GM21786 (cell line): ENCODE data around the gene SBK1.

Experiments
- ATAC-seq: cut with Tn5 transposase; IDR thresholded peaks from one replicate; pipeline ENCODE4 v1.9.1; 2021; ENCODE audit not compliant: unreplicated experiment

SBK1 gene

DNA sequence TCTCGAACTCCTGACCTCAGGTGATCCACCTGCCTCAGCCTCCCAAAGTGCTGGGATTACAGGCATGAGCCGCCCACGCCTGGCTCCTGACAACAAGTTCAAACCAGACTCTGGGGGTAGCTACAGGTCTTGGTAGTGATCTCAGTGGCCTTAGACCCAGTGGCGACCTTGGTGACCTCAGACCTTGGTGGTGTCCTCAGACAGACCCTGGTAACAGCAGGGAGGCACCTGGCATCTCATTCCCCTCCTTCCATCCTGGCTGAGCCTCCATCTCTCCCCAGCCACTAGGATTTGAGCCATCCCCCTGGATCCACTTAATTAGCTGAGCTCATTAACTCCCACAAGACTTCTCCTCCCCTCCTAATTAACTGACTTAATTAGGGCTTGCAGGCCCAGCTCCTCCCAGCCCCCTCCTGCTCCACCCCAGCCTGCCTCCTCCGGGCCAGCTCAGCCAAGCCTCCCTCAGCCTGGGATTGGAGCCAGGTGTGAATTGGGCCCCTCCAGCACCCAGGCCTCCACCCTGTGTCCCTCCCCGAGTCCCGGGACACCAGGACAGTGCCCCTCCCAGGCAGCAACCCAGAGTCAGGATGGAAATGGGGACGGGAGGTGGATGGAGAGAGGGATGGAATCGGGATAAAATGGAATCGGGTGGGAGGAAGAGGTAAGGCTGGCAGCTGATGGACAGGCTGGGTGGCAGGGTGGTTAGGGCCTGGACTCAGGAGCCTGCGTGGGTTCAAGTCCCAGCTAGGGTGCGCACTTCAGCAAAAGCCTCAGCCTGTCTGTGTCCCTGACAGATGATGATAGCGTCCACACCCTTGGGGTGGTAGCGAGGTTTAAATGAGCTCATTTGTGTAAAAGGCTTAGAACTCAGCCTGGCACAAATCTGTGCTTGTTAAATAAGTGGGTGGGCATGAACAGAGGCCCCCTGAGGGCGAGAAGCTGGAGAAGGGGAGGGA is 11.2 kb upstream of the SBK1 start:
- no peak for ATAC-seq

DNA sequence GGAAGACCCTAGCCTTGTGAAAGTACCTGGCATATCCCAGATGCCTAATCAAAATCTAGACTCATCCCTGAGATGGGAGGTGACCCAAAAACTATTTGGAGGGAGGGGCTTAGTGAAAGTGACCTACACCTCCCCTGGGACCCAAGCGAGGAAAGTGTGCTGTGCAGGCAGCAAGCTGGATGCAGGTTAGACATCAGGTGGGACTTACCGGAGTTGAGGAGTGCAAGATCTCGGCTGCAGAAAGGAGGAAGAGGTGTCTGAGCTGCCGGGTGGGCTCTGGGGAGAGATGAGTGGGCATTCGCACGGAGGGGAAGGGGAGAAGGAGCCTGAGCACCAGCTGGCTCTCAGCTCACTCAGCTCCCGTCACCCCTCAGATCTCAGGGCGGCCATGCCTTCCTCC is 10.3 kb upstream of the SBK1 start:
- ATAC-seq, result no peak

DNA sequence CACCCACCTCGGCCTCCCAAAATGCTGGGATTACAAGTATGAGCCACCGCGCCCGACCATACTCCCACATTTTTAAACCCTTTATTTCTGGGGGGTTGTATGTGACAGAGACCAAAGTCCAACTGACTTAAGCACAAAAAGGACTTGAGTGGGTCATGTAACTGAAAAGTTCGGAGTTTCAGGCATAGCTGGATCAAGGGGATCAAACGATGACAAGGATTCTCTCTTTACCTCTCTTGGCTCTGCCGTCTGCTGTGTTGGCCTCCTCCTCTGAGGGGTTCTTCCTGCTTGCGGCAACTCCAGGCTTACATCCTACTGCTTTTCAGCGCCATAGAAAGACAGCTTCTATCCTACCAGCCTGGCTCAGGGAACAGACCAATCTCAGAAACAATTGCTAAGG is 9.2 kb upstream of the SBK1 start:
- ATAC-seq, result no peak

DNA sequence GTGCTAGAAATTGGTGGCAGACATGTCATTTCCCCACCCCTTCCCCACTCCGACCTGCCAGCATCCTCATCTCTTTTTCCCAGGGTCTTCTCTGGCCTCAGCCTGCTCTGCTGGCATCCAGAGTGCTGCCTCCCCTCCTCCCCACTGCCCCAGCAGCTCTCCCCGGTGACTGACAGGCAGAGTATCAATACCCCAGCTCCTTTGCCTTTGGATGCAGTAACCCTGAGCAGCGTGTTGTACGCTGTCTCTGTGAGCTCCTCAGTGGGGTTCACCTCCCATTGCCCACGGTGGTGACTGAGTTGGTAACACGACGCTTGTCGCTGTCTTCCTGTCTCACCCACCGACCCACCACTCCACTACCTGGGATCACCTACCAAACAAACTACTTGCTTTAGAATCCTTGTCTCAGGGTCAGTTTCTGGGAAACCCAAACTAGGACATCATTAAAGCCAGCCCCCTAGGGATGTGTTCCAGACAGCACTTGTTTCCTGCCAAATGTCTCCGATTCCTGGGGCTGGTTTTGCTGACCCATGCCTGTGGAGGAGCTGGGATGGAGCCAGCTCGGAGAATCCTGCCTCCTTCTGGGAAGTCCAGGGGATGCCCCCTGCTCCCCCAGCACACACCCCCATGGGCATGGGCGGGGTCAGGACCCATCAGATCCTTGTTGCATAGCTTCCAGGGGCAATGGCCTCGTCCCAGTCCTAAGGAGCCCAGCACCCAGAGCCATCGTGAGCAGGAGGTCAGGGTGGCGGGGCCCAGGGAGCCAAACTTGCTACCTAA is 8.3 kb upstream of the SBK1 start:
- no peak for ATAC-seq

DNA sequence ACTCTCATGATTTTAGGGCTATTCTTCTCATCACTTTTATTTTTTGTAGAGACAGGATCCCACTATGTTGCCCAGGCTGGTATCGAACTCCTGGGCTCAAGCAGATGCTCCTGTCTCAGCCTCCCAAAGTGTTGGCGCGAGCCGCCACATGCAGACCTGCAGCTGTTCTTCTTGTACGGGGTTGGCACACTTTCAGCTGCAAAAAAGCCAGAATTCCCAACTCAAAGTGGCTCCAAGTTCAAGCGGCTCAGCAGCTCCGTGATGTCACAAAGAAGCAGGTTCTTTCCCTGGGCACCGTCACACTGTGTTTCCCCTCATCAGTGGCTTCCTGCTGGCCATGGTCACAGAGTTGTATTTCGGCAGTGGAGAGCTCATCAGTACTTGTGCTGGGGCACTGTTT is 6.7 kb upstream of the SBK1 start:
- no peak for ATAC-seq

DNA sequence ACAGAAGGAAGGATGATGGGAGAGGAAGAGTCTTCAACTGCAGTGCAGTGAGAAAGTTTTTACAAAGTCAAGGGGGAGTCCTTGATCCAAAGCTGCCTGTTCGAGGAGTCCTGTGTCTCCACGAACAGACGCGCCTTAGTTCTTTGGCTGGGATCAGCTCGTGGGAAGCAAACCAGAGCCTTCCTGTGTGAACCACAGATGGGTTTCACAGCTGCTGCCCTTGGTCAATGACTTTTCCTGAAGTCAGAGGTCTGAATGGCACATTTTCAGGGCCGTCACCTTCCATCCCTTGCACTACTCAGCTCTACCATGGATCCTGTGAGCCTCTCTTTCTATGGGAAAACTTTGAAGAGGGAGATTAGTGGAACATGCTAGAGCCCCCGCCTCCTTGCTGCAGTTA is 4.2 kb upstream of the SBK1 start:
- no peak for ATAC-seq

DNA sequence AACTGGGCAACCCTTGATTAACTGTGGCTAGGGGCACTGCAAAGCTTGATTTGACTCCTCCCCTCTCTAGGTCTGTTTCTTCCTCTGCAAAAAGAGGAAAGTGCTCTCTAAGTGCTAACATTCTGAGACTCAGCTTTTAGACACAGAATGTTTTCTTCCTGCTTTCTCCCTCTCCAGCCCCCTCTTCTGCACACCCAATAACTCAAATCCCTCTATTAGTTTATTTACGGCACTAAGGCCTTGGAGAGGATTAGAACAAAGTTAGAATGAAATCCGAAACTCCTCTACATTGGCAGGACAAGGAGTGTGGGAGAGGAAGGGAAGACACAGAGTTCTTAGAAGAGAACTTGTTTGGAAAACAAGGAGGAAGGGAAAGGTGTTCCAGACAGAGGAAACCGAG is 3.3 kb upstream of the SBK1 start:
- ATAC-seq, result no peak

DNA sequence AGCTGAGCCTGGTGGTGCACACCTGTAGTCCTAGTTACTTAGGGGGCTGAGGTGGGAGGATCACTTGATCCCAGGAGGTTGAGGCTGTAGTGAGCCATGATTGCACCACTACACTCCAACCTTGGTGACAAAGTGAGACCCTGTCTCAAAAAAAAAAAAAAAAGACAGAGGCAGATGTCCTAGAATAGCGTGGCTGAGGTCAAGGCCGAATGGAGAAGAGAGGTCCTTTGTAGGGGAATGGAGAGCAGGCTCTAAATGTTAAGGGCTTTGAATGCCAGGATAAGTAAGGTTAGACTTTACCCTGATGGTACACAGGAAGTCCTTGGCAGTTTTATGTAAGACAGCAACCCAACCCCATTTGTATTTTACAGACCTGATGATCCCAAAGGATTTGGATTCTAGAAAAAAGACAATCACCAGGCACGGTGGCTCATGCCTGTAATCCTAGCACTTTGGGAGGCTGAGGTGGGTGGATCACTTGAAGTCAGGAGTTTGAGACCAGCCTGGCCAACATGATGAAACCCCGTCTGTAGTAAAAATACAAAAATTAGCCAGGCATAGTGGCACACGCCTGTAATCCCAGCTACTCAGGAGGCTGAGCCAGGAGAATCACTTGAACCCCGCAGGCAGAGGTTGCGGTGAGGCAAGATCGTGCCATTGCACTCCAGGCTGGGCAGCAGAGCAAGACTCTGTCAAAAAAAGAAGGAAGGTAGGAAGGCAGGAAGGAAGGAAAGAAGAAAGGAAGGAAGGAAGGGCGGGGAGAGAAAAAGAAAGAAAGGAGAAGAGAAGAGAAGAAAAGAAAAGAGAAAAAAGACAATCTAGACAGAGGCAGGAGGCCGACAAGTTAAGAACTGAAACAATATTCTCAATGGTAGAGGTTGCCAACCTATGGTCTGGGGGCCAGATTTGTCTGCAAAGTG is 2.1 kb upstream of the SBK1 start:
- no peak for ATAC-seq

DNA sequence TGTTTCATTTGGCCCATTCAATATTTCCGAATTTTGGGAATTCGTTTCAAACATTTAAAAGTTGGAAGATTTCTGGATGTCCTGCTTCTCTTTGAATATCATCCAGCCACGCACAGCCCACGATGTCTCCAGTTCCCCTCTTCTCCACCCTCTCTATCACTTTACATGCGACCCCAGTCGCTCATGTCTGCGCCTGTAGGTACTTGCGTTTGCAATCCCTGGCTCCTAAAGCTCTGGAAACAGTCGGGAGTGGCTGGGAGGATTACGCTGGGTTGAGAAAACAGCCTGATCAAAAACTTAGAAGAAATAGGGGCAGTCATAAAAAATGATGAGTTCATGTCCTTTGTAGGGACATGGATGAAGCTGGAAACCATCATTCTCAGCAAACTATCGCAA is 1.5 kb upstream of the SBK1 start:
- no peak for ATAC-seq

DNA sequence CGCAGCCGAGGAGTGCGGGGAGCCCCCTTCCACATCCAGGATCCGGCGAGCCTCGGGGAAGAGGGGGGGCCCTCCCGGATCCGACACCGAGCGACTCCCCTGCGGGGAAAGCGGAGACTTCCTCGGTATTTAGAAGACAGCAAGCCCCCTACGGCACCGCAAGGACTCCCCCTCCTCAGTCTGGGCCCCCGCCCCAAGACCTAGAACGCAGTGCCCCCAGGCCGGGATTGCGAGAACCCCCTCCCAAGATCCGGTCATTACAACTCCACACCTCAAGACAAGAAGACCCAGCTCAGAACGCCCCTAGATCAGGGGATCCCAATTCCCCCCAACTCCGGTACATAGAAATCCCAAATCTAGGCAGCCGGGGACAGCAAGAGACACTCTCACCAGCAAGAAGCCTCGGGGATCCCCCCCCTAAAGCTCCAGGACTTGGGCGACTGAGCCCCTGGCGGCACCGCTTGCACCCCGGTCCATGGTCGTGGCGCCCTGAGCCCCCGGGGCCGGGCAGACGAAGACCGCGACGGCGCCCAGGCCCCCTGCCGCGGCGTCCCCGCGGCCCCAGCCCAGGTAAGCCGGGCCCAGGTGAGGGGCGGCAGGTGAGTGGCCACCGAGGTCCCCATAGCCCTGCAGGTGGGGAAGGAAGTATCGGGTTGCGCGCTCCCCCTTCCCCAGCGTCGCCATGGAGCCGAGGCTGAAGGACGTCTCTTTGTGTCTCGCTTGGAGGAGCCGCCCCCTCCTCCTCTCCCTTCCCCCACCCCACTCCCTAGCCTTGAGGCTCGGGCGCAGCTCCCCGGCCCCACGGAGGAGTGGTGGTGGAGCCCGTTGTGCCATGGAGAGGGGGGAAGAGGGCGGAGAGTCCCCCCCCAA is 641 bp downstream of the SBK1 start:
- ATAC-seq, result no peak

DNA sequence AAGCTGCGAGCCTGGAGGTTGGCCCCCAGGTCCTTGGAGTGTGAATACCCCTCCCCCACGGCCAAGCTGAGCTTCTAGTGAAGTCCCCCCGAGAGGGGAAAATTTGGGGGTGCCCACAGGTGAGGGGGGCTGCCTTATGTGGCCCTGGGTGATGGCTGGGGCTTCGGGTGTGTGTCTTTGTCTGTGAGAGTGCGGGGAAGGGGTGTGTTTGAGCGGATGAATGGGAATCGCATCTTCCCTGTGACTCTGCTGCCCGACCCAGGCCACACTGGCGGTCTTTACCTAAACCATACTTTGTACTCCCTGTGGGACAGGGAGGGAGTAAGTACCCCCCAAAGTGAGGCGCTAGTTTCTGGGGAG is 1.3 kb downstream of the SBK1 start:
- ATAC-seq, result no peak

DNA sequence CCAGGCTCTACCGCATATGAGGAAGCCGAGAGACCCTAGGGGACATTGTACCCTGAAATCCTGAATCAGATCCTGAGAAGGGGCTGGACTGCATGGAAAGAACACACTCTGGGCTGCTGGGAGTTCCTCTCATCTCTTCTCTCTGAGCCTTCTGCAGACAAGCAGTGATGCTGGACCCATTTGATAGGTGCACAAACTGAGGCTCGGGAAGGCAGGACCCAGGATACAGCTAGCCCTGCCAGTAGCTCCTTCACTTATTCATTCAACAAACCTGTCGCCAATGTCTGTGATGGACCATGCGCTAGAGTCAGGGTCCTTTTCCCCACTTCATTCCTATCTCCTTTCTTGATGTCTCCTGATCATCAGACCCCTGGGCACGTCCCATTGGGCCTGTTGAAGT is 1.9 kb downstream of the SBK1 start:
- ATAC-seq, result no peak

DNA sequence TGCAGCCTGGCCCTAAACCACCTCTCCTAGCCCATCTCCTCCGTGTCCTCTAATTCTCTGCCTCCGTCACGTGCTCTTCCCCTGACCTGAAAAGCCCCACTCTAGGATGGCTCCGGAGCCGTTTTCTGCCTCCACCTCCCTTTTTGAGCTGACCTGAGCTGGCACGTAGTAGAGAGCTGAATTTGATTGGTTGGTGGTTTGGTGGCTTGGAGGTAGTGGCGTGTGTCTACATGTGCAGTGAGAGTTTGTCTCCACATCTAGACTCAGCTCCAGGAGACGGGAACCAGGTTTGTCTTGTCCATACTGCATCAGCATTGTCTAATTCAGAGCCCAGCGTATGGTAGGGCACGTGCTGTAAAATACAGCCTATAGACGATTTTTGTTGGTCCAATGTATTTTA is 3.0 kb downstream of the SBK1 start:
- ATAC-seq, result no peak

DNA sequence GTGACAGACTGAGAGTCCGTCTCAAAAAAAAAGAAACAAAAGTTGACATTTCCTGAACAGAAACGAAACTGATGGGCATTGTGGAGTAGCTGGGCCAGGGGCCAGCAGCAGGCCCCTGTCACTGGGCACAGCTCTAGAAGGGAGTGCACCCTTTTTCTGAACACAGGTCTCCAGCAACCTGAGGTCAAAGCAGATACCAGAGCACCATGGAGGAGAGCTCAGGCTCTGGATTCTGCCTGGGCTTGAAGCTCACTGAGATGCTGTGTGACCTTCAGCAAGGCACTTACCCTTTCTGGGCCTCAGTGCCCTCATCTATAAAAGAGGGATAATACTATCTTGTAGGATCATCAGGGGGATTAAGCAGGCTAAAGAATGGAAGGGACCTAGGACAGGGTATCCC is 5.0 kb downstream of the SBK1 start:
- no peak for ATAC-seq

DNA sequence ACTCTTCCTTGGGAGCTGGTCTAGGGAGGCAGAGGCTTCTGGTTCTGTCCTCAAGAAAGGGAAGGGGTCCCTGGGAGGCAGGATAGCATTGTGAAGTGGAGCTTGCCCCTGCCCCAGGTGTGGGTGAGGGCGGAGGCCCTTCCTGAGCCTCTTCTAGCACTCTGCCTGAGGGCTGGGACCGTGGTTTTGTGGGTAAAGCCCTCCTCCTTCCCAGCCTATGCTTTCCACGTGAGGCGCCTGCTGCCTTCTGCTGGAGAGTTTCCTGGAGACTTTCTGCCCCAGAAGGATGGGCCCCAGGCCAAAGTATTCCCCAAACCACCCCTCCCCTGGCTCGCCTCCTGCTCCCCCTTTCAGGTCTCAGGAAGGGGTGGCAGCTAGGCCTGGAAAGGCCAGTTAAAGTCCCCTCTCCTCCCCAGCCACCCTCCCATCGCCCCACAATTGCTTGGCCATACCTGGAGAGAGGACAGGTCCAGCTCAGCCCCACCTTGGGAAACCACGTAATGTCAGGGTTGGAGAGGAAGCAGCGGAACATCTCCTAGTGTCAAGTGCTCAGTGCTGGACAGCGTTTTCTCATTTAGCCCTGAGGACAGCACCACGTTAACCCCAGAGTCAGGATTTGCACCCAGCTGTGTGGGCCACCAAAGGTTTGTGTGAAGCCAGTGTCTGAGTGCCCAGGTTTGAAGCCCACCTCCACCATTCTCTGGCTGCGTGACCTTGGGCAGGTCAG is 5.6 kb downstream of the SBK1 start:
- ATAC-seq, result no peak

DNA sequence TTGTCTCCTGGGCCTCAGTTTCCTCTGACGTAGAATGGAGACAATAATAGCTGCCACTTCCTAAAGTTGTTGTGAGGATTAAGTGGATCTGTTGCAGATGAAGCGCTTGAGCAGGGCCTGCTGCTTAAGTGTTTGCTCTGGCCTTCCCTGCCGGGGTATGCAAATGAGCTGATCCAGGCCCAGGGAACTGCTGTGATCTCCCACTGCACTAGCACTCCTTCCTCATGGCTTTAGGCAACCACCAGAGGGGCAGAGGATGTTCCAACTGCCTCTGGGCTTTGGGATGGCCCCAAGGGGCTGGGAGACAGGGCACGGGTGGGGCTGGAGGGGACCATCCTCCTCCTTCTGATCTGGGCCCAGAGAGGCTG is 6.2 kb downstream of the SBK1 start:
- no peak for ATAC-seq

DNA sequence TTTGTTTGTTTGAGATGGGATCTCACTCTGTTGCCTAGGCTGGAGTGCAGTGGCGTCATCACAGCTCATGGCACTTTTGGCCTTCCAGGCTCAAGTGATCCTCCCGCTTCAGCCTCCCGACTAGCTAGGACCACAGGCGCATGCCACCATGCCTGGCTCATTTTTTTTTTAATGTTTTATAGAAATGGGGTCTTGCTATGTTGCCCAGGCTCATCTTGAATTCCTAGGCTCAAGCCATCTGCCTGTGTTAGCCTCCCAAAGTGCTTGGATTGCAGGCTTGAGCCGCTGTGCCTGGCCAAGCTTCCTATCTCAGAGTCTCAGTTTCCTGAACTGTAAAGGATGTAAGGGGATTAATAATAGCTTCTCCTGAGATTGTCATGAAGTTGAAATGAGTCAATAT is 8.0 kb downstream of the SBK1 start:
- no peak for ATAC-seq

DNA sequence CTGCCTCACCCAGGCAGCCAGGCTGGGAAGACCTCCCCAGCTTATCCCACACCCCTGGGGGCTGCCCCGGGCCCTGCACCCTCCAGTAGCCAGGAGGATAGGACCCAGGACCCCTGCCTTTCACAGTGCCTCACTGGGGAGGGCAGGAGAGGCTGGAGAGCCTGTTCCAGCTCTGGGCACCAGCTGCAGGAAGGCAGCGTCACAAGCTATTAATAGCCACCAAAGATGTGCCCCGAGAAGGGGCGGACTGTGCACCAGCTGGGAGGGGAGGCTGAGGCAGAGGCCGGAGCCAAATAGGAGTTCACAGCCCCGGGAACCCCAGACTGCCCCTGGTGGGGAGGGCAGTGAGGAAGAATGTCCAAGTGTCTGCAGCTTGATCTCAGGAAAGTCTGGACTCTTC is 8.8 kb downstream of the SBK1 start:
- no peak for ATAC-seq

DNA sequence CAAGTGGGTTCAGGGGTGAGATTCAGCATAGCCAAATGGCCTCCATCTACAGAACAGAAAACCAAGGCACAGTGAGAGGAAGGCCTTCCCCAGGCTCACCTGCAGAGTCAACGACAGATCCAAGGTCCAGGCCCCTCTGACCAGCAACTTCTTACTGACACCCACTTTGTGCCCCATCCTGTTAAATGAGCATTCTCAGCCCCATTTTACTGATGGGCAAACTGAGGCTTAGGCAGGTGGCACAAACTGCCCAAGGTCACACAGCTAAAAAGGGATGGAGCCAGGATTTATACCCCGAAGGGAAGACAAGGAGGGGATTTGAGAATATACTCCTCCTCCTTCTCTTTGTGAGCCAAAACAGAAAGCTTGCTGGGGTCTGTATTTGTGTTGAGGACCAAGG is 9.3 kb downstream of the SBK1 start:
- ATAC-seq, result no peak

DNA sequence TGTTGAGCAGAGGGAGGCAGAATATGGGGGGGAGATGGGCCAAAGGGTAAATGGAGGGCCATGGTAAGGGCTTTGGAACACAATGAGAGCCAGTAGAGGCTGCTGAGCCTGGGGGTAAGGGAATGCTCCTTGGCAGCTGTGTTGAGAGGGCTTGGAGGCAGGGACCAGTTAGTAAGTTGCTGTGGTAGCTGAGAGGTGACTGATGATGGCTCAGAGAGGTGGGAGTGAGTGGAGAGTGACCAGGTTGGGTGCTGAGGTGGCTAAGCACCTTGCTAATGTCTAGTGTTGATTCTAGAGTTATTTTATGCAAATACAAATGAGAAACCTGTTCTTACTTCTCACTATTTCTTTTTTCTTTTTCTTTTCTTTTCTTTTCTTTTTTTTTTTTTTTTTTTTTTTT is 10.8 kb downstream of the SBK1 start:
- ATAC-seq, result no peak
